Suprapubic skin (tissue), 4 donors: ENCODE results near the gene KCNK4.

Source experiments
- EP300 ChIP-seq: sonication (generic); formaldehyde crosslinking; IDR thresholded peaks from one replicate; pipeline ENCODE4 v1.6.1; 2017; ENCODE audit warnings: antibody characterized with exemption
- POLR2A ChIP-seq, 2 donors: fragments of 450-650 bp; IDR thresholded peaks; one replicate each; pipeline ENCODE4 v1.6.1; 2017; ENCODE audit warnings: antibody characterized with exemption in 2 of 2, mild to moderate bottlenecking in 2 of 2, moderate library complexity in 2 of 2
- POLR2AphosphoS5 ChIP-seq, 3 donors: sonication (generic); formaldehyde crosslinking; IDR thresholded peaks; one replicate each; pipeline ENCODE4 v1.6.1; 2017; ENCODE audit warnings: antibody characterized with exemption in 3 of 3
- TF ChIP-seq, protein P1 (sequence below), 2 donors: fragments of 200-600 bp in 1 of 2; fragments of 450-650 bp in 1 of 2; sonication (generic) in 1 of 2; IDR thresholded peaks; one replicate each; pipeline ENCODE4 v1.5.1; 2016 to 2019; ENCODE audit warnings: antibody characterized with exemption in 2 of 2, mild to moderate bottlenecking in 1 of 2, moderate library complexity in 1 of 2

DNA sequence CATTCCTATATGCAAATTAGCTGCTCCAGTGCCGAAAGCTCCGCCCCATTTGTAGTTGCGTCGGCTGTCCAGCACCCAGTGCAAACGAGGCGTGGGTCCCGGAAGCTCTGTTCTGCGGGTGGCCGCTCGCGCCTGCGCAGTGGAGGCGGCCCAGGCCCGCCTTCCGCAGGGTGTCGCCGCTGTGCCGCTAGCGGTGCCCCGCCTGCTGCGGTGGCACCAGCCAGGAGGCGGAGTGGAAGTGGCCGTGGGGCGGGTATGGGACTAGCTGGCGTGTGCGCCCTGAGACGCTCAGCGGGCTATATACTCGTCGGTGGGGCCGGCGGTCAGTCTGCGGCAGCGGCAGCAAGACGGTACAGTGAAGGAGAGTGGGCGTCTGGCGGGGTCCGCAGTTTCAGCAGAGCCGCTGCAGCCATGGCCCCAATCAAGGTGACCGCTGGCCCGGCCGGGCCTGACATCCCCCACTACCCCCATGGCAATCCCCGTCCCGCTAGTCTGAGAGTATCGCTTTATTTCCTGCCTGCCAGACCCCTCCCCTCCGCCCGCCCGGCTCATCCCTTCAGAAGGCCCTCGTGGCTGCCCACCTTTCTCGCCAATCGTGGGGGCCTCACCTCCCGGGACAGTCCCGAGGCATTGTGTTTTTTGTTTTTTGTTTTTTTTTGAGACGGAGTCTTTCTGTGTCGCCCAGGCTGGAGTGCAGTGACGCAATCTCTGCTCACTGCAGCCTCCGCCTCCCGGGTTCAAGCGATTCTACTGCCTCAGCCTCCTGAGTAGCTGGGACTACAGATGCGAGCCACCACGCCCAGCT lies 27.1 kb downstream of the KCNK4 start, which contains the start of gene PRDX5:
- TF ChIP-seq EP300 = no peak
- TF ChIP-seq, protein P1, sequence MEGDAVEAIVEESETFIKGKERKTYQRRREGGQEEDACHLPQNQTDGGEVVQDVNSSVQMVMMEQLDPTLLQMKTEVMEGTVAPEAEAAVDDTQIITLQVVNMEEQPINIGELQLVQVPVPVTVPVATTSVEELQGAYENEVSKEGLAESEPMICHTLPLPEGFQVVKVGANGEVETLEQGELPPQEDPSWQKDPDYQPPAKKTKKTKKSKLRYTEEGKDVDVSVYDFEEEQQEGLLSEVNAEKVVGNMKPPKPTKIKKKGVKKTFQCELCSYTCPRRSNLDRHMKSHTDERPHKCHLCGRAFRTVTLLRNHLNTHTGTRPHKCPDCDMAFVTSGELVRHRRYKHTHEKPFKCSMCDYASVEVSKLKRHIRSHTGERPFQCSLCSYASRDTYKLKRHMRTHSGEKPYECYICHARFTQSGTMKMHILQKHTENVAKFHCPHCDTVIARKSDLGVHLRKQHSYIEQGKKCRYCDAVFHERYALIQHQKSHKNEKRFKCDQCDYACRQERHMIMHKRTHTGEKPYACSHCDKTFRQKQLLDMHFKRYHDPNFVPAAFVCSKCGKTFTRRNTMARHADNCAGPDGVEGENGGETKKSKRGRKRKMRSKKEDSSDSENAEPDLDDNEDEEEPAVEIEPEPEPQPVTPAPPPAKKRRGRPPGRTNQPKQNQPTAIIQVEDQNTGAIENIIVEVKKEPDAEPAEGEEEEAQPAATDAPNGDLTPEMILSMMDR (IDR thresholded peaks at IDR 0.05) = peak in 1 of 2 donors; percentile 34
- TF ChIP-seq POLR2A (IDR thresholded peaks at IDR 0.05) = peak in 1 of 2 donors; percentile 51
- peak in 1 of 3 donors; percentile 57 for TF ChIP-seq POLR2AphosphoS5 (IDR thresholded peaks at IDR 0.05)
